Subcutaneous adipose tissue (tissue), 4 donors: ENCODE measurements around the gene HRAS. TPM values are rescaled to one million over a fixed set of nuclear protein-coding genes. Genes with fewer than 3 reads are reported as not detected.

Experiments used
- total RNA-seq, 4 donors: library from RNA; depleted of rRNA; stranded (reverse); fragments of >200 nt; gene quantifications; one replicate each; pipeline ENCODE4 v1.1.0, GENCODE V29; 2016
- TF ChIP-seq, protein P1 (sequence below): fragments of 450-650 bp; IDR thresholded peaks from one replicate; pipeline ENCODE4 v1.5.1; 2016; ENCODE audit warnings: low read depth, mild to moderate bottlenecking, control low read depth, antibody characterized with exemption, moderate library complexity

Gene HRAS
- total RNA-seq, 4 donors from 2014 or later = 33.7 to 53.3 (median 39.9) TPM

DNA sequence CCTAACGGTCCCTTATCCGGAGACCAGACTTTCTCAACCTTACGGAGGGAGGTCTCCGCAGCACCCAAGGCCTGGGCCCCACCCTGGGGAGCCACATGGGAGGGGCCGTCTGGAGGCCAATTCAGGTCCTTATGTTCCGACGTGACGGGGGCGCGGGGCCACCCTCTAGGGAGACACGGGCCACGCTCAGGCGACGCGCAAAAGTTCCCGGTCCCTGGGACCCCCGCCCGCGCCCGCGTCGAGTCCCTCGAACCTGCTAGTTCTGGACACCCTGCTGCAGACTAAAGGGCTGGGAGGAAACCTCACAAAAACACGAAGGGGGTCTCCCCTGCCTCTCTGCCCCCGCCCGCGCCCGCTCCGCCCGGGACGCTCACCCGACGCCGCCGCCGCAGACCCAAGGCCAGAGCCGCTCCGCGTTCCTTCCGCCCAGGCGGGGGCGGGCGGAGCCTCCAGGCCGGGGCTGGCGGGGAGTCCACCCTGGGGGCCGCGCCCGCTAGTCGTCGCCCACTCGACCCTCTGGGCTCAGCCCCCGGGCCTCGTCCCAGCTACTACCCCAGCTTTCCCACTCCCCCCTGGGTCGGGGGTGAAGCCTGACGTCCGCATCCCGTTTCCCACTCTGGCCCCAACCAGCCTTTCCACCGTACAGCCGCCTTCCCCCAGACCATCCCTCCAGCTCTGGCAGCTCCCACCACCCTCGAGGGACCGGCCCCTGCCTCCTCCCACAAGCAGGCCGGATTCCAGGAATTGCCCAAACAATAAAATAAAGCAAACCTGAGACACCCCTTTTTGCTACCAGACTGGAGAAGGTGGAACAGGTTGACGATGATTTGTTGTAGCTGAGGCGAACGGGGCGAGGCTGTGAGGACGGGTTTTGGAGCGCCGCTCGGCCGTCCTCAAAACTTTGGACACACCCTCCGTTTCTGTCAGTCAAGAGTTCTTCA is 31.1 kb downstream of the HRAS start:
- TF ChIP-seq, protein P1, sequence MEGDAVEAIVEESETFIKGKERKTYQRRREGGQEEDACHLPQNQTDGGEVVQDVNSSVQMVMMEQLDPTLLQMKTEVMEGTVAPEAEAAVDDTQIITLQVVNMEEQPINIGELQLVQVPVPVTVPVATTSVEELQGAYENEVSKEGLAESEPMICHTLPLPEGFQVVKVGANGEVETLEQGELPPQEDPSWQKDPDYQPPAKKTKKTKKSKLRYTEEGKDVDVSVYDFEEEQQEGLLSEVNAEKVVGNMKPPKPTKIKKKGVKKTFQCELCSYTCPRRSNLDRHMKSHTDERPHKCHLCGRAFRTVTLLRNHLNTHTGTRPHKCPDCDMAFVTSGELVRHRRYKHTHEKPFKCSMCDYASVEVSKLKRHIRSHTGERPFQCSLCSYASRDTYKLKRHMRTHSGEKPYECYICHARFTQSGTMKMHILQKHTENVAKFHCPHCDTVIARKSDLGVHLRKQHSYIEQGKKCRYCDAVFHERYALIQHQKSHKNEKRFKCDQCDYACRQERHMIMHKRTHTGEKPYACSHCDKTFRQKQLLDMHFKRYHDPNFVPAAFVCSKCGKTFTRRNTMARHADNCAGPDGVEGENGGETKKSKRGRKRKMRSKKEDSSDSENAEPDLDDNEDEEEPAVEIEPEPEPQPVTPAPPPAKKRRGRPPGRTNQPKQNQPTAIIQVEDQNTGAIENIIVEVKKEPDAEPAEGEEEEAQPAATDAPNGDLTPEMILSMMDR = no peak

DNA sequence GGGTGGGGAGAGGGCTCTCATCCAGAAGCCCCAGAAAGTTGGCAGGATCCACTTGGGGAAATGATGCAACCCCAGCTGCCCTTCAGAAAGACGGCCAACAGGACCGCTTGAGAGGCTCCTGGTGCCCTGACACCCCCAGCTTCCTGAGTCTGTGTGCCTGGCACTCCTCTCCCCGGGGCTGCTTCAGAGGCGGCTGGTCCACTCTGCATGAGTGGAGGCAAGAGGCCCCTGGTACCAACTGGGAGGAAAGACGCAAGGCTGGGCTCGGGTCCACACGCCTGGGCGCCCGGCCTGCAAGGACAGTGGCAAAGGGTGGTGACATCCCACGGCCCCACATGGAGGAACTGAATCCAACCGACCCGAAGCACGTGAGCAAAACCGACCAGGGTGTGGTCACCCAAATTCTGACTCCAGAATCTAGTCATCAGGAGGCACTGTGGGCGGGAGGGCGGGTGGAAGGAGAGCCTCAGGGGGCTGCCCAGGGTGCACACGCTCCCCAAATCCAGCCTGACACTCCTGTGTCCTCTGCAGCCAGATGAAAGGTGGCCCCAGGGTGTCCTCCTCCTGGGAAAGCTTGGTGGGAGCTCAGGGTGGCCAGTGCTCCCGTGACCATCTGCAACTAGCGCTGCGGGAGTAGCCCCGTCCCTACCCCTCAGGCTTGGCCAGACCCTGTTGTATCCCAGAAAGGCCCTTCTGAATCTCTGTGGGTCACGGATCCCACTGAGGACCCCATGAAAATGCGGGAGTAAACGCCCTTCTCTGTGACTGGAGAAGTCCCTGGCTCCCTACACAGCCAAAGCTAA is 32.0 kb downstream of the HRAS start:
- TF ChIP-seq, protein P1 = no peak

DNA sequence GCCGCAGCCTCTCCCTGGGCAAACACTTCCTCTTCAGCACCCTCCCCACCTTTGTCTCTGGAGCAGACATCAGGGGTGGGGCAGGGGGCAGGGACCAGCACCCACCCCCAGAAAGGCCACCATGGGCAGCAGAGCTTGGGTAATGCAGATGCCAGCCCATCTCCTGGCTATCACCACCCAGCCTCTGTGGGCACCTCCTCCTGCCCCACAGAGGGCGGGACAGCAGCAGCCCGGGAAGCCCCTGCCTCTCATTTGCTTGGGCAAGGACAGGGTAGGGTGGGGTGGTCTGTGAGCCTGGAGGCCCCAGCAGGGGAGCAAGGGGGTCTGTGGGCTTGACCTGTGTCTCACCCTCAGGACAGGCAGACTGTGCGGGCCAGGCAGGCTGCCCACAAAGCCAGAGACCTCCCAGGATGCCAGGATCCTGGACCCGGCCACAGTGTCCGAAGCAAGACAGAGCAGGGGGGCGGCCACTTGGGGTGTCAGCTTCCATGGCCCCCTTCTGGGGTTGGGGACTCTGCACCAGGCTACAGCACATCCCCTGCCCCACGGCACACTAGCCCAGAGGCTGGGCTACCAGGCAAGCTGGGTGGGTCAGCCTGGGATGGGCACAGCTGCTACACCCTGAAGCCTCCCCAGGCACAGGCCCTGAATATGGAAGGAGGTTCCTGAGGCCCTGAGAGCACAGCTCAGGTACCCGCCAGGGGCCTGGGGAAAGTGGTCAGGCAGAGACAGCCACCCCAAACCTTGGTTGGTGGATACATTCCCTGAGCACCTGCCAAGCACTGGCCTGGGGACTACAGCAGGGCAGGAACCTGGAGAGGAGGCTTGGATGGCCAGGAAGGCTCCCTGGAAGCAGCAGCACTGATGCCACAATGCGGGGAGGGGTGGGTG is 32.8 kb downstream of the HRAS start:
- TF ChIP-seq, protein P1 = no peak

DNA sequence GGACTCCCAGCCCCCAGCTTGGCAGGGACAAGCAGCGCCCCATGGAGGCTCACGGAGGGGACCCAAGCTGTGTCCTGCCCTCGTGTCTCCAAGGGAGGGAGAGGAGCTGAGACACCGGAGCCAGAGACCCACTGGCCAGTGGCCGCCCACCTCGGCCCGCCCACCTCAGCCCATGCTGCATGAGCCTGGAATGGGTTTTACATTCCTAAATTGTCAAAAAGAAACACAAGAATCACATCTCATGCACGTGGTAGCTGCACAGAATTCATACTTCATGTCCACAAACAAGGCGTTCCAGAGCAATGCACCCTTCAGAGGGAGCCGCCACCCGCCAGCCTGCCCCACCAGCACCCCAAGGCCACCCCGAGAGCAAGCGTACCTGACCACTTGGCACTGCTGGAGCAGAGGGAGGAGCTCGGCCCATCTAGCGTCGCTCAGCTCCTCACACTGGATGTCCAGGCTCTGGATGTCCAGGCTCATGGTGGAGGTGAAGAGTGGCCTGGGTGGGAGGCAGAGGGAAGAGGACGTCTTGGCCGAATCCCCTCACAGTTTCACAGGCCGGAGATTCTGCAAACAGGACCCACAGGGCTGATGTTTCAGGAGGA is 33.6 kb downstream of the HRAS start:
- TF ChIP-seq, protein P1 = no peak

DNA sequence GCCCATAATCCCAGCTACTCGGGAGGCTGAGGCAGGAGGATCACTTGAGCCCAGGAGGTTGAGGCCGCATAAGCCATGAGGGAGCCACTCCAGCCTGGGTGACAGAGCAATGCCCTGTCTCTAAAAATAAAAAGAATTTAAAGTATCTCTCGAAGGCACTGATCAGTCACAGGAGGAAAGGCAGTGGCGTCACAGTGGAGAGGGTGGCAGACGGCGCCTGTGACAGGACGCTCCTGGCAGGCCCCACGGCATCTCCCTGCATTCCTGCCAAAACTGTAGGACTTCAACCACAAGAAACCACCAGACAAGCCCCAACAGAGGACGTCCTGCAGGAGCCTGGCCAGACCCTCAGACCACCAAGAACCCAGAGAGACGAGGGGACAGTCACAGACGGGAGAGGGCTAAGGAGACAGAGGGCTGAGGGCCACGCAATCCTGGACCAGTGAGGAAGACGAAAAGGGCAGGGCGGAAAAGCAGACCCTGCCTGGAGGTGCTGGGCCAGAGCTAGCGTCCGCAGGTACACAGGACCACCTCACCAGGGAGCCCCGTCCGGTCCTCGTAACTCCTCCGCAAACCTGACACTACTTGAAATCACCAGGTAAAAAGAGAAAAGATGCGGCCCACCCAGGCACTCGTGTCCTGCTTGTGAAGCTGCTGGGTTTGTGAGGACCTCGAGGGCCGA is 34.2 kb downstream of the HRAS start:
- TF ChIP-seq, protein P1 = no peak
